Ureter (tissue), 1 donor: ENCODE data around the gene EFNA2. TPM values are rescaled to one million over a fixed set of nuclear protein-coding genes. Genes with fewer than 3 reads are reported as not detected.

Source experiments
- DNase-seq: peaks from one replicate; pipeline ENCODE4 v3.0.0-alpha.2; 2020; ENCODE audit warnings: low spot score
- total RNA-seq: library from RNA; stranded (reverse); gene quantifications from one replicate; pipeline ENCODE4 v1.2.4, GENCODE V29; 2023
- donor health status: DM: yes; HTN: yes; CAD: no.

EFNA2 gene
- total RNA-seq, 1 donor from 2014 or later: 0.70 TPM

GRCh38 chr19:1249298-1249989, 36.2 kb upstream of the EFNA2 start:
- peak; percentile 94 for DNase-seq

- DNase-seq: no peak
These were observed 35.7 kb upstream of the EFNA2 start for GRCh38 chr19:1249990-1250436.

GRCh38 chr19:1250437-1251260, 35.0 kb upstream of the EFNA2 start:
- DNase-seq: peak; percentile 81

DNA sequence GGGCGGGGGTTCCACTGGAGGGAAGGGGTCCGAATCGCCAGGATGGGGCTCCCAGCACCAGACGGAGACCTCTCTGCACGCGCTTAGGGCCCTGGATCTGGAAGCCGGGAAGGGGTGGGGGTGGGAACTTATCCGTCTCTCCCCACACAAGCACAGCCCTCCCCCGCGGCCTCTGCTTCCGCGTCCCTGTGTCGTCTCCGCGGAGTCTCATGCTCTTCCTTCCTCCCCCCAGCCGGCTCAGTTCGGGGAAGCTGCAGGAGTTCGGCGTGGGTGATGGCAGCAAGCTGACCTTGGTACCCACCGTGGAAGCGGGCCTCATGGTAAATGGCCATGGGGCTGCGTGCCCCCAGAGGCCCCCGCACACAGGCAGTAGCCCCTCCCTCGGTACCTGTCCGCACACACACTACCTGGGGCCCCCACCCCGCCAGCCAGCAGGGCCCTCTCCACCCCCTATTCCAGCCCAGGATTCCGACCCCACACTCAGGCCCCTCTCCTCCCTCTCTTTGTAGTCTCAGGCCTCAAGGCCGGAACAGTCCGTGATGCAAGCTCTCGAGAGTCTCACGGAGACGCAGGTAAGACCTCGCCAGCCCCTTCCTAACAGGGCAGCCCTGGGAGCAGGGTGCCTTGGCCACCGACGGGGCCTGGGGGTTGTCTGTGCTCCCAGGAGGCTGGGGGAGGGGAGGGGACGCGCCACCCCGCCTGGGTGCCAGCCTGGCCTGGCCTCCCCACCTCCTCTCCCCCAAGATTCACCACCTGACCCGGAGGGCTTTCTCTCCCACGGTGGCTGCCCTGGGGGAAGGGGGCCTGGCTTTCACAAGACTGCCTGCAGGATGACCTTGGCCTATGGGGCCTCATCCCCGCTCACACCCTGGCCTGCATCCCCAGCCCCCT, 34.1 kb upstream of the EFNA2 start:
- peak; percentile 81 for DNase-seq

GRCh38 chr19:1252221-1252820, 33.4 kb upstream of the EFNA2 start:
- DNase-seq: peak; percentile 95

GRCh38 chr19:1252821-1253513, 32.7 kb upstream of the EFNA2 start:
- peak; percentile 95 for DNase-seq

DNA sequence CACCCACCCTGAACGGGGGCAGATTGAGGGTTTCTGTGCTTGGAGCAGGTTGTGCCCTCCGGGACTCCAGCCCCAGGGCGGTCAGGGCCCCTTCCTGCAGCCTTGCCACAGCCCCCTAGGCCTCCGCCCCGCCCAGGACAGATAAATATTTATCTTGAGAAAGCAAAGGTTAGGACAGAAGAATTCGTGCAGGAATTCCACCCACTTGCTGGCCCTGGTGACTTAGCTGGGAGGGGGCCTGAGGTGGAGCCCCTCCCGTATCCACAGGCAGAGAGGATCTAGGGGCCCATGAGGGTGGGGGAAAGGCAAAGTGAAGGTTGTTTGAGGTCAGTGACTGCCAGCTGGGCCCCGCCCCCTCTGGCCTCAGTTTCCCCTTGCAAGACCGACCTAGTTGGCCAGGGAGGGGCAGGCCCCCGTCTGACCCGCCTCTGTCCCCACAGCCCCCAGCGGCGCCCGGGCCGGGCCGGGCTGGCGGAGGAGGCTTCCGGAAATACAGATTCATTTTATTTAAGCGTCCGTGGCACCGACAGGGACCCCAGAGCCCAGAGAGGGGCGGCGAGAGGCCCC, 32.1 kb upstream of the EFNA2 start:
- DNase-seq: no peak

DNA sequence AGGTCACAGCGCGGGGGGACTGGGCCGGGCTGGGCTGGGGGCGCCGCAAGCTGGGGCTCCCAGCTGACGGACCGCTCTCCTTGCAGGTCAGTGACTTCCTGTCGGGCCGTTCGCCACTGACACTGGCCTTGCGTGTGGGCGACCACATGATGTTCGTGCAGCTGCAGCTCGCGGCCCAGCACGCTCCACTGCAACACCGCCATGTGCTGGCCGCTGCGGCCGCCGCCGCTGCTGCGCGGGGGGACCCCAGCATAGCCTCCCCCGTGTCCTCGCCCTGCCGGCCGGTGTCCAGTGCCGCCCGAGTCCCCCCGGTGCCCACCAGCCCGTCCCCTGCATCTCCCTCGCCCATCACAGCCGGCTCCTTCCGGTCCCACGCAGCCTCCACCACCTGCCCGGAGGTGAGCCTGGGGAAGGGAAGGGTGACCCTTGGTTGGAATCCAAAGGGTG, 31.6 kb upstream of the EFNA2 start:
- DNase-seq: no peak

DNA sequence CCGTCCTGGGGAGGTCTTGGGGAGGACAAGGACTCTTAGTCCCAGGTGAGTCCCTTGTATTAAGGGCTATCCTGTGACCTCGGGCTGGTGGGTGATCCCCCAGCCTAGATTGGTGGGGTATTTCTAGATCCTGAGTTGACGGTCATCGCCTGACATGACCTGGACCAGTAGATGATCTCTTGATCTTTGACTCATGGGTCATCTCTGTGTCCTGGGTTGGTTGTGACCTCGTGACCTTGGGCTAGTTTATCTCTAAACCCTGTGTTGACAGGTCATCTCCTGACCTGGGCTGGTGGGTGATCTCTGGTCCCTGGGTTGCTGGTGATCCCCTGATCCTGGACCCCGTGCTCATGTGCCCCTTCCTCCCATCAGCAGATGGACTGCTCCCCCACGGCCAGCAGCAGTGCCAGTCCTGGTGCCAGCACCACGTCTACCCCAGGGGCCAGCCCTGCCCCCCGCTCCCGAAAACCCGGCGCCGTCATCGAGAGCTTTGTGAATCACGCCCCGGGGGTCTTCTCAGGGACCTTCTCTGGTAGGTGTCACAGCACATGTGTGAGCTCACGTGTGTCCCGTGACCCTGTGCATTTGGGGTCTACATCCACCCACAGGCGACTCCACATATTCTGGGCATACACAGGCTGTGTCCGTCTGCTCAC, 31.0 kb upstream of the EFNA2 start:
- DNase-seq: no peak

GRCh38 chr19:1255186-1256161, 30.2 kb upstream of the EFNA2 start:
- no peak for DNase-seq

DNA sequence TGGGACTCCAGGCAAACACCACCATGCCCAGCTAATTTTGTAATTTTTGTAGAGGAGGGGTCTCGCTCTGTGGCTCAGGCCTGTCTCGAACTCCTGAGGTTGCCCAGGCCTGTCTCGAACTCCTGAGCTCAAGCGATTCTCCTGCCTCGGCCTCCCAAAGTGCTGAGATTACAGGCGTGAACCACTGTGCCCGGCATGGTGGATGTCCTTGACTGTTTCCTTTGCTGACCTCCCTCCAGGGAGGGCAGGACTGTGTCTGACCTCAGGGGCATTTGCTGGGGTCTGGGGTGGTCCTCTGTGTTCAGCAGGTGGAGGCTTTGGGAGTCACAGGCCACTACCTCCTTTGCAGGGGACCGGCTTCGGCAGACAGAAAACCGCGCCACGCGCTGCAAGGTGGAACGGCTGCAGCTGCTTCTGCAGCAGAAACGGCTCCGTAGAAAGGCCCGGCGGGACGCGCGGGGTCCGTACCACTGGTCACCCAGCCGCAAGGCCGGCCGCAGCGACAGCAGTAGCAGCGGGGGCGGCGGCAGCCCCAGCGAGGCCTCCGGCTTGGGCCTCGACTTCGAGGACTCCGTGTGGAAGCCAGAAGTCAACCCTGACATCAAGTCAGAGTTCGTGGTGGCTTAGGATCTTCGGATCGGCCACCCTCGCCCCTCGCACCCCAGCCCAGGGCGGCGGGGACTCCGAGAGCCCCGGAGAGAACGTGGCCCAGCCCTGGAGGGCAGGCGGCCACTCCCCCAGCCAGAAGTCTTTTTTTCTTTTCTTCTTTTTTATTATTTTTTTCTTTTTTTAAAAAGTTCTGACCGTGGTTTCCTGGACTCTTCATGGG, 28.8 kb upstream of the EFNA2 start:
- no peak for DNase-seq

DNA sequence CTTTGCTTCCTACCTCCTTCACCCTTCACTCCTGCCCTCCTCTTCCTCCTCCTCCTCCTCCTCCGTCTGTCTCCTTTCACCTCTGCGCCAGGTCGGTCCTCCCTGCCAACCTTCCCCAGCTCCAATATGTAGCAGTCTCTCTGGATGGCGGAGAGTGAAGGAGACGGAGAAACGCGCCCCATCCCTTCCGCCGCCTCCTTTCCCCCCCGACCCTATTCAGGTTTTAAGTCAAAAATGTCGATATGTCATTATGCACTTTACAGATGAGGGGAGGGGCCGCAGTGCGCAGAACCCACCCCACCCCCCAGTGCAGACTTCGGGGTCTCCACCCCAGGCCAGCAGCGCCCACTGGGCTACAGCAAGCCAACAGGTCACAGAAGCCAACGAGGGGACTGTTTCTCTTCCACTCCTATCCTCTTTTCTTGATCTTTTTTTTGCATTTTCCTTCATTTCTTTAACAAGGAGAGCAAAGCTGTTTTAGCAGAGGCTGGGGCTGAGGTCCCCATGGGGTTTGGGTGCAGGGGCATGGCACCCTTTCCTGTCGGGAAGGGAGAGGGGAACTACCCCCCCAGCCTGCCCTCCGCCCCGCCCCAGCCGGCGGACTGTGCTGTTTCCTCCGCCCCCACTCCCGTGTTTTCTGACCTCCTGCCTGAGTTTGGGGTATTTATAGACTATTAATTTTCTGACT, 28.1 kb upstream of the EFNA2 start:
- DNase-seq: no peak

DNA sequence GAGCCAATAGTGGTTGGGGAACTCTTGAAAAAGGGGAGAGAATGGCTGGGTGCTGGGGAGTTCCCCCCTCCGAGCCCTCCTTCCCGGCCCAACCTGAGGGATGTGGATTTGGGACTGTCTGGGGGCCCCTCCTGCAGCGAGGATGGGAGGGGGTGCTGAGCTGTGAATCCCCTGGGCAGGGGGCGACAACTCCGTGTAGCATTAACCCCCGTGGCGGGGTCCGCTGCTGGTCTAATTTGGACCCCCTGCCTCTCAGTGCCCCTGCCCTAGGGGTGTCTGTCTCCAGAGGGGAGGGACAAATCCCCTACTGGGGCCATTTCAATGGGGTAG, 27.5 kb upstream of the EFNA2 start:
- DNase-seq: no peak

- DNase-seq: no peak
These were observed 26.9 kb upstream of the EFNA2 start for GRCh38 chr19:1258707-1259205.

- DNase-seq: no peak
These were observed 26.3 kb upstream of the EFNA2 start for GRCh38 chr19:1259206-1259875.

GRCh38 chr19:1259876-1260748, 25.6 kb upstream of the EFNA2 start:
- no peak for DNase-seq
